ENCODE data around the gene ASB2.

ASB2 gene

GRCh38 chr14:93951635-93952540, 24.5 kb downstream of the ASB2 start:
- no peaks in the 10 kb centered on the region for H3K9me3 ChIP-seq (ENCODE audit: low read length)
- H3K4me3 ChIP-seq (ENCODE audit: low read length) = no peak overlapping the region
- H3K4me1 ChIP-seq (ENCODE audit: insufficient read depth, low read length) = no peaks in the 10 kb centered on the region
- H3K27me3 ChIP-seq (ENCODE audit: insufficient read depth, low read length) = peaks cover 11% of the 10 kb centered on the region
- no peaks in the 10 kb centered on the region for H3K36me3 ChIP-seq (ENCODE audit: insufficient read depth, low read length)
- H2AFZ ChIP-seq (ENCODE audit: low read depth, low read length) = no peak overlapping the region

DNA sequence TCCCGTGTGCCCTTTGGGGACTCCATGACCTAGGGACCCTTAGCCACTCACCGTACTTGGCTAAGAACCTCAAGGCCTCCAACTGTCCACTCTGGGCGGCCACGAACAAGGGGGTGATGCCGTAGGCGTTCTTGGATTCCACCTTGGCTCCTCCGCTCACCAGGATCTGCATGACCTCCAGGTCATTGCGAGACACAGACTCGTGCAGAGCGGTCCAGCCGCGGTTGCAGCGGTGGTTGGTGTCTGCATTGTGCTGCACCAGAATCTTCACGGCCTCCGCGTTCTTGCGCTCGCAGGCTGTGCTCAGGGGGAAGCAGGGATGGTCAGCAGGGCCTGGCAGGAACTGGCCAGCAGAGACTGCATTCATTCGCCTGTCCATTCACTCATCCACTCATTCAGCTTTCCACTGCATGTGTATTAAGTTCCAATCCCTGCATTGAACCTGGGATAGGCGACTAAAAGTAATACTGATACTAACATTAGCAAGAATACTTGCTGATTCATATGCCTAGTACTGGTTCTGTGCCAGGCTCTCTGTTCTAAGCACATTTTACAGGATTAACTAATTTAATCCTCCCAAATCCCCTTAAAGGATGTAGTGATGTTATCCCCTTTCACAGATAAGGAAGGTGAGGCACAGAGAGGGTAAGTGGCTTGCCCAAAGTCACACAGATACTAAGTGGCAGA, 25.3 kb downstream of the ASB2 start:
- no peak overlapping the region for H2AFZ ChIP-seq (ENCODE audit: low read depth, low read length)
- no peaks in the 10 kb centered on the region for H3K9me3 ChIP-seq (ENCODE audit: low read length)
- H3K36me3 ChIP-seq (ENCODE audit: insufficient read depth, low read length) = no peaks in the 10 kb centered on the region
- no peak overlapping the region for H3K4me3 ChIP-seq (ENCODE audit: low read length)
- peaks cover 14% of the 10 kb centered on the region for H3K27me3 ChIP-seq (ENCODE audit: insufficient read depth, low read length)
- H3K4me1 ChIP-seq (ENCODE audit: insufficient read depth, low read length) = peaks cover 5% of the 10 kb centered on the region

- Histone ChIP-seq H3K36me3 (ENCODE audit: insufficient read depth, low read length) (no peaks in the 10 kb centered on the region), H3K4me1 (ENCODE audit: insufficient read depth, low read length) (peaks cover 9% of the 10 kb centered on the region), H3K9me3 (ENCODE audit: low read length) (no peaks in the 10 kb centered on the region), H2AFZ (ENCODE audit: low read depth, low read length) (no peak overlapping the region), H3K4me3 (ENCODE audit: low read length) (no peak overlapping the region), H3K27me3 (ENCODE audit: insufficient read depth, low read length) (peaks cover 15% of the 10 kb centered on the region)
Measured at GRCh38 chr14:93949511-93950075, 26.8 kb downstream of the ASB2 start.

DNA sequence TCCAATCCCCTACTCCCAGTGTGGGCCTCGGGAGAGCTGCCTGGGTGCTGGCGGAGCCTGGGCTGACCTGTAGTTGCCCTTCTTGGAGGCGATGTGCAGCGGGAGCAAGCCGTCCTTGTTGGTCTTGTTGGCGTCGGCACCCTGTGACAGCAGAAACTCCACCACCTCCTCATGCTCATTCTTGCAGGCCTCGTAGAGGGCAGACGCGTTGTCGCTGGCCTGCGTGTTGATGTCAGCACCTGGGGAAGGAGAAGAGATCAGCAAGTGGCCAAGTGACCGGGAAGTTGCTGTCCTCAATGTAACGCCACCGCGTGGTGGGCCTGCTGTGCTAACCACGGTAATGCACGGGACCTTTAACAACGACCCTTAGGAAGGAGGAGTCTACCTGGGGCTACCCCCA, 29.1 kb downstream of the ASB2 start:
- no peaks in the 10 kb centered on the region for H3K36me3 ChIP-seq (ENCODE audit: insufficient read depth, low read length)
- H3K4me3 ChIP-seq (ENCODE audit: low read length) = no peak overlapping the region
- peaks cover 9% of the 10 kb centered on the region for H3K4me1 ChIP-seq (ENCODE audit: insufficient read depth, low read length)
- H3K27me3 ChIP-seq (ENCODE audit: insufficient read depth, low read length) = peaks cover 15% of the 10 kb centered on the region
- H2AFZ ChIP-seq (ENCODE audit: low read depth, low read length) = no peak overlapping the region
- H3K9me3 ChIP-seq (ENCODE audit: low read length) = no peaks in the 10 kb centered on the region

GRCh38 chr14:93946541-93947090, 29.8 kb downstream of the ASB2 start:
- H3K27me3 ChIP-seq (ENCODE audit: insufficient read depth, low read length) = peaks cover 15% of the 10 kb centered on the region
- H3K4me3 ChIP-seq (ENCODE audit: low read length) = no peak overlapping the region
- H3K4me1 ChIP-seq (ENCODE audit: insufficient read depth, low read length) = peaks cover 11% of the 10 kb centered on the region
- H3K36me3 ChIP-seq (ENCODE audit: insufficient read depth, low read length) = no peaks in the 10 kb centered on the region
- H2AFZ ChIP-seq (ENCODE audit: low read depth, low read length) = no peak overlapping the region
- H3K9me3 ChIP-seq (ENCODE audit: low read length) = no peaks in the 10 kb centered on the region

DNA sequence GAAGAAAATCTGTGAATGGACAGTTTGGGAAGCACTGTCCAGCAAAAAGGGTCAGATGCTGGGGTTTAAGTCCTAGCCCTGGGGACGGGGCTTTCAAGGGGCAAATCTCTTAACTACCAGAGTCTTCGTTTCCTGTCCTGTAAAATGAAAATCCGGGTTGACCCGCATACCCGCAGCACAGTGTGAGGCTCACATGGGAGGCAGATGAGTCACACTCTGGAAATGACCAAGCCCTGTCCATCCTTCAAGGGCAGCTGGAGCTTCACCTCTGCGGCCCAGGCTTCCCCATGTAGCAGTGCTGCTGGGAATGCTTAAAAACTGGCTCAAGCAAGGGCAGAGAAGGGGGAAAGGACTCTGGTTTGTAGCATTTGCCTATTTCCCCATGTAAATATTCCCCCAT, 30.3 kb downstream of the ASB2 start:
- Histone ChIP-seq H3K4me3 (ENCODE audit: low read length) (no peak overlapping the region), H3K36me3 (ENCODE audit: insufficient read depth, low read length) (no peaks in the 10 kb centered on the region), H3K9me3 (ENCODE audit: low read length) (no peaks in the 10 kb centered on the region), H3K27me3 (ENCODE audit: insufficient read depth, low read length) (peaks cover 15% of the 10 kb centered on the region), H3K4me1 (ENCODE audit: insufficient read depth, low read length) (peaks cover 15% of the 10 kb centered on the region), H2AFZ (ENCODE audit: low read depth, low read length) (no peak overlapping the region)

- Histone ChIP-seq H3K36me3 (ENCODE audit: insufficient read depth, low read length) (no peaks in the 10 kb centered on the region), H3K4me3 (ENCODE audit: low read length) (no peak overlapping the region), H3K4me1 (ENCODE audit: insufficient read depth, low read length) (peaks cover 15% of the 10 kb centered on the region), H2AFZ (ENCODE audit: low read depth, low read length) (no peak overlapping the region), H3K27me3 (ENCODE audit: insufficient read depth, low read length) (peaks cover 15% of the 10 kb centered on the region), H3K9me3 (ENCODE audit: low read length) (no peaks in the 10 kb centered on the region)
Measured at GRCh38 chr14:93945070-93945399, 31.3 kb downstream of the ASB2 start.

GRCh38 chr14:93944348-93945069, 31.9 kb downstream of the ASB2 start:
- H2AFZ ChIP-seq (ENCODE audit: low read depth, low read length) = no peak overlapping the region
- no peaks in the 10 kb centered on the region for H3K9me3 ChIP-seq (ENCODE audit: low read length)
- H3K4me3 ChIP-seq (ENCODE audit: low read length) = no peak overlapping the region
- H3K4me1 ChIP-seq (ENCODE audit: insufficient read depth, low read length) = peaks cover 15% of the 10 kb centered on the region
- H3K36me3 ChIP-seq (ENCODE audit: insufficient read depth, low read length) = no peaks in the 10 kb centered on the region
- peaks cover 15% of the 10 kb centered on the region for H3K27me3 ChIP-seq (ENCODE audit: insufficient read depth, low read length)

- Histone ChIP-seq H3K36me3 (ENCODE audit: insufficient read depth, low read length) (no peaks in the 10 kb centered on the region), H3K4me1 (ENCODE audit: insufficient read depth, low read length) (peaks cover 15% of the 10 kb centered on the region), H2AFZ (ENCODE audit: low read depth, low read length) (no peak overlapping the region), H3K9me3 (ENCODE audit: low read length) (peaks cover 4% of the 10 kb centered on the region), H3K27me3 (ENCODE audit: insufficient read depth, low read length) (peaks cover 16% of the 10 kb centered on the region), H3K4me3 (ENCODE audit: low read length) (no peak overlapping the region)
Measured at GRCh38 chr14:93943930-93944329, 32.4 kb downstream of the ASB2 start.

GRCh38 chr14:93943052-93943451, 33.3 kb downstream of the ASB2 start:
- Histone ChIP-seq H3K4me1 (ENCODE audit: insufficient read depth, low read length) (peaks cover 15% of the 10 kb centered on the region), H3K27me3 (ENCODE audit: insufficient read depth, low read length) (peaks cover 15% of the 10 kb centered on the region), H3K9me3 (ENCODE audit: low read length) (peaks cover 7% of the 10 kb centered on the region), H3K36me3 (ENCODE audit: insufficient read depth, low read length) (no peaks in the 10 kb centered on the region), H3K4me3 (ENCODE audit: low read length) (no peak overlapping the region), H2AFZ (ENCODE audit: low read depth, low read length) (no peak overlapping the region)

- peaks cover 7% of the 10 kb centered on the region for H3K9me3 ChIP-seq (ENCODE audit: low read length)
- H2AFZ ChIP-seq (ENCODE audit: low read depth, low read length) = no peak overlapping the region
- H3K36me3 ChIP-seq (ENCODE audit: insufficient read depth, low read length) = no peaks in the 10 kb centered on the region
- peaks cover 15% of the 10 kb centered on the region for H3K4me1 ChIP-seq (ENCODE audit: insufficient read depth, low read length)
- peaks cover 9% of the 10 kb centered on the region for H3K27me3 ChIP-seq (ENCODE audit: insufficient read depth, low read length)
- no peak overlapping the region for H3K4me3 ChIP-seq (ENCODE audit: low read length)
Measured at GRCh38 chr14:93941293-93941910, 35.0 kb downstream of the ASB2 start.

DNA sequence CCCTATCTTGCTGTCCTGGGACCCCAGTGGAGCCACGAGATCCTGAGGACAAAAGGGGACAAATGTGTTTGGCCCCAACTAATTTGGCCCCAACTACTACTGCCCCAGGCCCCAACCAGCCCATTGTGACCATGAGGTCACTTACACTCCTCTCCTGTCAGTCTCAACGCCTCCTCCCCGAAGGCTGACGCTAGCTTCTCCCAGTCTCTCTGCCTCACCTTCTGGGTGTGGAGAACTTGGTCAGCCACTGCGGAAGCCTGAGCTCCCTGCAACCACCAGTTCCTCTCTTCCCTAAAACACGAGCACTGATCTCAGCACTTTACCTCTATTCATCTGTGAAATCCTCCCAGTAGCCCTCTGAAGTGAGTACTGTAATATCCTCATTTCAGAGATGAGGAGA, 35.9 kb downstream of the ASB2 start:
- peaks cover 4% of the 10 kb centered on the region for H3K27me3 ChIP-seq (ENCODE audit: insufficient read depth, low read length)
- H3K4me1 ChIP-seq (ENCODE audit: insufficient read depth, low read length) = peaks cover 17% of the 10 kb centered on the region
- peaks cover 7% of the 10 kb centered on the region for H3K9me3 ChIP-seq (ENCODE audit: low read length)
- H3K4me3 ChIP-seq (ENCODE audit: low read length) = no peak overlapping the region
- H3K36me3 ChIP-seq (ENCODE audit: insufficient read depth, low read length) = no peaks in the 10 kb centered on the region
- no peak overlapping the region for H2AFZ ChIP-seq (ENCODE audit: low read depth, low read length)
